ENCODE measurements around the gene SRCIN1. TPM values are rescaled to one million over a fixed set of nuclear protein-coding genes. Genes with fewer than 3 reads are reported as not detected.

SRCIN1 gene
- total RNA-seq, 2 donors from 2014 or later: 0.52 to 1.1 TPM

DNA sequence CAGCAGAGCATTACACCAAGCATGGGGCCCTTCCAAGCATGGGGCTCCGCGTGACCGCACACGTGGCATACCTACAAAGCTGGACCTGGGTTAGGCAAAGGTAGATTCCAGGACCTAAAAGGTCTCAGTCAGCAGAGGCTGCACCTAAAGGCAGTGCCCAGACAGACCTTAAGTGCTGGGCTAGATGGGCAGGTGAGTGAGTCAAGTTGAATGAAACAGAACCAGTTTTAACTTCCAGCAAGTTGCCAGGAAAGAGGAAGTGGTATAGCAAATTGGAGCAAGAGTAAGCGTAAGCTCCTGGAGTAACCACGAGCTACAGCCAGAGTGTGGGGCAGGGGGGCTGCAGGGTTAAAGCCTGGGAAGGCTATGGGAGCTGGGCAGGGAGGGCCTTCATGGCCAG, 49.5 kb downstream of the SRCIN1 start:
- H3K27me3 ChIP-seq: peaks cover 3 to 15% of the 10 kb centered on the region in 2 donors
- no peak overlapping the region for H3K4me3 ChIP-seq
- H3K9me3 ChIP-seq: no peaks in the 10 kb centered on the region
- peaks cover 0 to 34% of the 10 kb centered on the region in 2 donors for H3K4me1 ChIP-seq
- no peak overlapping the region for H3K27ac ChIP-seq
- TF ChIP-seq, protein P1, sequence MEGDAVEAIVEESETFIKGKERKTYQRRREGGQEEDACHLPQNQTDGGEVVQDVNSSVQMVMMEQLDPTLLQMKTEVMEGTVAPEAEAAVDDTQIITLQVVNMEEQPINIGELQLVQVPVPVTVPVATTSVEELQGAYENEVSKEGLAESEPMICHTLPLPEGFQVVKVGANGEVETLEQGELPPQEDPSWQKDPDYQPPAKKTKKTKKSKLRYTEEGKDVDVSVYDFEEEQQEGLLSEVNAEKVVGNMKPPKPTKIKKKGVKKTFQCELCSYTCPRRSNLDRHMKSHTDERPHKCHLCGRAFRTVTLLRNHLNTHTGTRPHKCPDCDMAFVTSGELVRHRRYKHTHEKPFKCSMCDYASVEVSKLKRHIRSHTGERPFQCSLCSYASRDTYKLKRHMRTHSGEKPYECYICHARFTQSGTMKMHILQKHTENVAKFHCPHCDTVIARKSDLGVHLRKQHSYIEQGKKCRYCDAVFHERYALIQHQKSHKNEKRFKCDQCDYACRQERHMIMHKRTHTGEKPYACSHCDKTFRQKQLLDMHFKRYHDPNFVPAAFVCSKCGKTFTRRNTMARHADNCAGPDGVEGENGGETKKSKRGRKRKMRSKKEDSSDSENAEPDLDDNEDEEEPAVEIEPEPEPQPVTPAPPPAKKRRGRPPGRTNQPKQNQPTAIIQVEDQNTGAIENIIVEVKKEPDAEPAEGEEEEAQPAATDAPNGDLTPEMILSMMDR (IDR thresholded peaks at IDR 0.05): no peak
- no peaks in the 10 kb centered on the region for H3K36me3 ChIP-seq
- DNase-seq (ENCODE audit: low spot score): no peak

DNA sequence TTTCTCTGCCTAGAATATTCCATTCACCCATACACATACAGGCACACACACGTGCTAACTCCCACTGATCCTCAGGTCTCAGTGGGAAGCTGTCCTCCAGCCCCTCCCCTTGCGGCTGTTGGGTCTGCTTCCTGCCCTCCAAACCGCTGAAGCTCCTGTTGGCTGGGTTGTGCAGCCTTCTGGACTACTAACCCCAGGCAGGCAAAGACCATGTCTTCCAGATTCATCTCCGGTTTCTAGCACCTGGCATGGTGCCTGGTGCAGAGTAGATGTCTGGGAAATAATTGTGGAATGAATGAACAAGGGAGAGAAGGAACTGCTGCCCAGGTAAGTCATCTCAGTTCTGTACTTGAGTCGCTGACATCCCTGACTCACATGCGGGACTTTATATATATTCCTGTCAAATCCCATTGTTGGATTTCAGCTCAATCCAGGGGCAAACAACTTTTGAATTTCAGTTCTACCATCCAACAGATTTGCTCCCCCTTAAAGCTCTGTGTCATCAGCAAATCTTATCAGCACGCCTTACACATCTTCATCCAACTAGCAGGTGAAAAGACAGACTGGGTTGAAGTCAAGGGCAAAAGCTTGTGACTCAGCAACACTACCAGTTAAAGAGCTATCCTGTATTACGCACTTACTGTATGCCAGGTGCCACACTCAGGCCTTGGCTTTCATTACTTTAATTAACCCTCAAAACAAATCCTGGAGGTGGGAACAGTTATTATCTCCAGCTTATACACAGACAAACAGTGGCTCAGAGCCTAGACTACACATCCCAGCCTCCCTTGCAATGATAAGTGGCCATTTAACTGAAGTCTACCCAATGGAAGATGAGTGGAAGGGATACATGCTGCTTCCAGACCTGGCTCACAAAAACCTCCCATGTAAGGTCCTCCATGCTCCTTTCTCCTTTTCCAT, 51.1 kb downstream of the SRCIN1 start:
- no peak for DNase-seq (ENCODE audit: low spot score)
- no peaks in the 10 kb centered on the region for H3K27me3 ChIP-seq
- no peak overlapping the region for H3K4me3 ChIP-seq
- no peaks in the 10 kb centered on the region for H3K36me3 ChIP-seq
- TF ChIP-seq, protein P1 (IDR thresholded peaks at IDR 0.05): no peak
- H3K9me3 ChIP-seq: no peaks in the 10 kb centered on the region
- peaks cover 0 to 28% of the 10 kb centered on the region in 2 donors for H3K4me1 ChIP-seq
- H3K27ac ChIP-seq: no peak overlapping the region

- TF ChIP-seq, protein P1 (IDR thresholded peaks at IDR 0.05): no peak
- no peak for DNase-seq (ENCODE audit: low spot score)
Measured at GRCh38 chr17:38552343-38552742, 53.4 kb downstream of the SRCIN1 start.

GRCh38 chr17:38551121-38551520, 54.6 kb downstream of the SRCIN1 start:
- H3K4me3 ChIP-seq: no peak overlapping the region
- H3K9me3 ChIP-seq: no peaks in the 10 kb centered on the region
- no peak for DNase-seq (ENCODE audit: low spot score)
- no peak overlapping the region for H3K27ac ChIP-seq
- TF ChIP-seq, protein P1 (IDR thresholded peaks at IDR 0.05): no peak
- H3K27me3 ChIP-seq: no peaks in the 10 kb centered on the region
- H3K36me3 ChIP-seq: no peaks in the 10 kb centered on the region
- H3K4me1 ChIP-seq: no peaks in the 10 kb centered on the region

More at GRCh38 chr17:38552343-38552742, 53.4 kb downstream of the SRCIN1 start:
- H3K9me3 ChIP-seq: no peaks in the 10 kb centered on the region
- no peak overlapping the region for H3K27ac ChIP-seq
- no peaks in the 10 kb centered on the region for H3K27me3 ChIP-seq
- no peaks in the 10 kb centered on the region for H3K36me3 ChIP-seq
- H3K4me1 ChIP-seq: peaks cover 0 to 5% of the 10 kb centered on the region in 2 donors
- no peak overlapping the region for H3K4me3 ChIP-seq

DNA sequence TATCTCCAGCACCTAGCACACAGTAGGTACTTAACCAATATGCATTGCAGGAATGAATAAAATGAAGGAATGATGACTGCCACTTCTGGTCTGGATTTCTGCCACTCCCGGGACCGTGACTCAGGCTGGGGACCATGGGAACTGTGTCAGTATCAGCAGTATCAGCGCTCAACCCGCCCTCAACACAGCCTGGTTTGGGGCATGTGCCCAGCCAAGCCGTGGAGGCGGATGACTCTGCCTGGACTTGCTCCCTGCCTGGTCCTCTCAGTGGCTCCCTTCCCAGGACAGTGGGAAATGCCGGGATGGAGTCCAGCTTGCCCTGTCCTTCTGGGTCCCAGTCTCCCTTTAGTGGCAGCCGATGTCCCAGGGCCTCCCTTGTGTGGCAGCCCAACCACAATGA, 55.1 kb downstream of the SRCIN1 start:
- DNase-seq (ENCODE audit: low spot score): peak; percentile 61
- H3K4me1 ChIP-seq: no peaks in the 10 kb centered on the region
- TF ChIP-seq, protein P1 (IDR thresholded peaks at IDR 0.05): no peak
- no peaks in the 10 kb centered on the region for H3K9me3 ChIP-seq
- H3K4me3 ChIP-seq: no peak overlapping the region
- no peaks in the 10 kb centered on the region for H3K36me3 ChIP-seq
- H3K27ac ChIP-seq: no peak overlapping the region
- no peaks in the 10 kb centered on the region for H3K27me3 ChIP-seq

All from right atrium auricular region (tissue), 2 donors.